ENCODE measurements around the gene RDH11. TPM values are rescaled to one million over a fixed set of nuclear protein-coding genes. Genes with fewer than 3 reads are reported as not detected.

Gene RDH11
- total RNA-seq, 2 donors from 2014 or later, result 40.3 to 44.6 TPM

GRCh38 chr14:67680121-67680602 lies 15.4 kb downstream of the RDH11 start:
- no peaks in the 10 kb centered on the region for H3K27me3 Mint-ChIP-seq
- no peaks in the 10 kb centered on the region for H3K9me3 Mint-ChIP-seq
- ATAC-seq (replicated peaks), result peak; percentile 100
- peak overlapping the region; percentile 80 for H3K27ac Mint-ChIP-seq
- H3K36me3 Mint-ChIP-seq (ENCODE audit: low read depth), result peaks cover 77% of the 10 kb centered on the region
- peak overlapping the region; percentile 37 for H3K4me3 Mint-ChIP-seq
- peaks cover 29% of the 10 kb centered on the region for H3K4me1 Mint-ChIP-seq

- peaks cover 27% of the 10 kb centered on the region for H3K4me1 Mint-ChIP-seq
- no peaks in the 10 kb centered on the region for H3K9me3 Mint-ChIP-seq
- no peak for ATAC-seq (replicated peaks)
- peaks cover 66% of the 10 kb centered on the region for H3K36me3 Mint-ChIP-seq (ENCODE audit: low read depth)
- H3K4me3 Mint-ChIP-seq, result no peak overlapping the region
- no peak overlapping the region for H3K27ac Mint-ChIP-seq
- H3K27me3 Mint-ChIP-seq, result no peaks in the 10 kb centered on the region
These were observed 16.6 kb downstream of the RDH11 start for GRCh38 chr14:67679006-67679405.

- peaks cover 17% of the 10 kb centered on the region for H3K4me1 Mint-ChIP-seq
- no peaks in the 10 kb centered on the region for H3K27me3 Mint-ChIP-seq
- peak overlapping the region; percentile 83 for H3K4me3 Mint-ChIP-seq
- ATAC-seq (replicated peaks), result no peak
- H3K27ac Mint-ChIP-seq, result peak overlapping the region; percentile 61
- peaks cover 30% of the 10 kb centered on the region for H3K36me3 Mint-ChIP-seq (ENCODE audit: low read depth)
- H3K9me3 Mint-ChIP-seq, result no peaks in the 10 kb centered on the region
These were observed 20.4 kb downstream of the RDH11 start for GRCh38 chr14:67675219-67675582.

DNA sequence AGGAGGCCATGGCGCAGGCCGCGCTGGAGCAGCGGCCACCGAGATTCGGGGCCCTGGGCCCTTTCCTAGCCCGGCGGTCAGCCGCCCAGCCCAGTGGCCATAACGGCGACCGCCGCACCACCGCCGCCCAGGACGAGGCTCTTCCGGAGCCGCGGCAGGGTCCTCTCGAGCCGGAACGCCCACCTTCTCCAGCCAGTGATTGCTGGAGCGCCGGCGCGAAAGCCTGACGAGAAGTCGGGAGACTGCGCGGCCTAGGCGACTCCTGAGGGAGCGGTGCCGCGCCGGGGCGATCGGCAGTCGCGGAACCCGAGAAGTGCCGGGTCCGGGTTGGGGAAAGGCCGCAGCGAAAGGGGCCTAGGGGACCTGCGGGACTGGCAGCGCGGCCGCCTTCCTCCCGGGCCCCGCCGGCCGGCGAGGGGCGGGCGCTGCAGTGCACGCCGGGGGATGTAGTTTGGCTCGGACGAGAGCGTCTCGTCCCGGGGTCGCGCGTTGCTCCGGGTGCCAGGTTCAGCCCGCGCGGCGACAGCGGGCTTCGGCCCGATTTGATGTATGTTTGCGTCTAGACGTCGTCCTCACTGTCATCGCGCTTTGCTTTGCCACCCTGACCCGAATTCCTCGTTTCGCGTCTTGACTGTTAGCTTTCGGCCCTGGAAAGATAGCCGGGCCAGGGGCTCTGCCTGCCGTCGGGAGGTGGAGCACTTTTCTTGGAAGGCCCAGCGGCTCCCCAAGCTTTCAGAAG lies 20.9 kb downstream of the RDH11 start, which contains the start of gene VTI1B:
Gene VTI1B (minus strand): TSS at position 153 of the 739 bp plus-strand sequence. CDS start 143 bp downstream, at position 10.
- peak within 1 kb of the TSS; percentile 83 for H3K4me3 Mint-ChIP-seq
- H3K36me3 Mint-ChIP-seq (ENCODE audit: low read depth), result peaks cover 25% of the 10 kb centered on the region
- peaks cover 16% of the 10 kb centered on the region for H3K4me1 Mint-ChIP-seq
- H3K27me3 Mint-ChIP-seq, result no peaks in the 10 kb centered on the region
- ATAC-seq (replicated peaks), result peak; percentile 86
- H3K27ac Mint-ChIP-seq, result peak within 1 kb of the TSS; percentile 84
- no peaks in the 10 kb centered on the region for H3K9me3 Mint-ChIP-seq

- no peaks in the 10 kb centered on the region for H3K9me3 Mint-ChIP-seq
- H3K27ac Mint-ChIP-seq, result peak overlapping the region; percentile 84
- peaks cover 23% of the 10 kb centered on the region for H3K36me3 Mint-ChIP-seq (ENCODE audit: low read depth)
- H3K4me1 Mint-ChIP-seq, result peaks cover 16% of the 10 kb centered on the region
- no peaks in the 10 kb centered on the region for H3K27me3 Mint-ChIP-seq
- peak overlapping the region; percentile 83 for H3K4me3 Mint-ChIP-seq
- ATAC-seq (replicated peaks), result peak; percentile 90
These were observed 21.5 kb downstream of the RDH11 start for GRCh38 chr14:67674139-67674479.

DNA sequence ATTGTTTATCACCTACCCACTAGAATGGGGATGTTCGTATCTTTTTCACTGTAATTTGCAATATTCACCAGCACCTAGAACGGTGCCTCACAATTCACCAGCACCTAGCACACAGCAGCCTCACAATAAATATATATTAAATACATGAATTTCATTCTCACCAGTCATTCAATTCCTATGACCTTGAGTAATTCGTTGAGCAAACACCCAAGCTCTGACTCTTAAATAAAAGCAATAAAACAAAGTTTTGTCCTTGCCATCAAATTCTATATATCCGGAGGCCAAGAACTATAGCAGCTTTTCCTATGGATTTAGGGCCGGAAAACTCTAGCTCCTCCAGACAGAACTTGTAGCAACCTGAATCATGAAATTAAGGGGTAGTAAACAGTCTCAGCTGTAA lies 22.1 kb downstream of the RDH11 start:
- Mint-ChIP-seq H3K27me3 (no peaks in the 10 kb centered on the region), H3K27ac (peak overlapping the region; percentile 84), H3K9me3 (no peaks in the 10 kb centered on the region), H3K4me3 (peak overlapping the region; percentile 83), H3K4me1 (peaks cover 20% of the 10 kb centered on the region), H3K36me3 (ENCODE audit: low read depth) (peaks cover 23% of the 10 kb centered on the region)
- ATAC-seq (replicated peaks), result no peak

DNA sequence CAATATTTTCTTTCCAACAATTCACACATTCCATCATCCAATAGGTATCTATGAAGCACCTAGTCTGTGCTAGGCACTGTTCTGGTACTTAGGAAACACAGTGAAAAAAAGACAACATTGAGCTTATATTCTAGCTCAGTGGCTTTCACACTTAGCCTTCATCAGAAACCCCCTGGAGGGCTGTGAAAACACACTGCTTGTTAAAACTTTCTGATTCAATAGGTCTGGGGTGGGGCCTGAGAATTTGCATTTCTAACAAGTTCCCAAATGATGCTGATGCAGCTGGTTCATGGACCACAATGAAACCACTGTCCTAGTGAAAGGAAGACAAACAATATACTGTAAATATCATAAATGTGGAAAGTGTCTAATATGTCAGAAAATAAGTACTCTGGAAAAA lies 27.0 kb downstream of the RDH11 start:
- no peaks in the 10 kb centered on the region for H3K36me3 Mint-ChIP-seq (ENCODE audit: low read depth)
- H3K4me1 Mint-ChIP-seq, result peaks cover 42% of the 10 kb centered on the region
- H3K27ac Mint-ChIP-seq, result peak overlapping the region; percentile 15
- ATAC-seq (replicated peaks), result peak; percentile 69
- H3K27me3 Mint-ChIP-seq, result no peaks in the 10 kb centered on the region
- H3K9me3 Mint-ChIP-seq, result no peaks in the 10 kb centered on the region
- H3K4me3 Mint-ChIP-seq, result no peak overlapping the region

- Mint-ChIP-seq H3K36me3 (ENCODE audit: low read depth) (peaks cover 12% of the 10 kb centered on the region), H3K9me3 (no peaks in the 10 kb centered on the region), H3K4me3 (peak overlapping the region; percentile 38), H3K27me3 (no peaks in the 10 kb centered on the region), H3K4me1 (peaks cover 35% of the 10 kb centered on the region), H3K27ac (peak overlapping the region; percentile 87)
- peak; percentile 82 for ATAC-seq (replicated peaks)
These were observed 28.7 kb downstream of the RDH11 start for GRCh38 chr14:67666750-67667449.

DNA sequence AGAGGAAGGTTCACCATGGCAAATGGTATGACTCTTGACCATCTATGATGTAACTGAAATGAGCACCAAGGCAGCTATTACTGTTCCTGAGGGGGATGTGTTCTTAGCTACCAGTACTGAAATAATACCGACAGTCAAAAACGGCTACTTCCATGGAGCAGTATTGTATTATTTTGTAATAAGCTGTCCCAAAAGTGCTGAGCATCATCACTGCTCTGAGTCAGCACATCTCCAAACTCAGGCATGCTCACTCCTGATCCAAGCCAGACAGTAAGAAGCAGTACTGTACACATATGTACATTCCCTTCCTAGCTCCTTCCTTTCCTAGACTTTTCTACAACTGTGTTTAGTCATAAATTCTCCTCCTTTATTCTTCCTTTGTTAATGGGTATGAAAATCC lies 29.7 kb downstream of the RDH11 start:
- Mint-ChIP-seq H3K4me1 (peaks cover 35% of the 10 kb centered on the region), H3K27ac (peak overlapping the region; percentile 87), H3K4me3 (peak overlapping the region; percentile 38), H3K9me3 (no peaks in the 10 kb centered on the region), H3K27me3 (no peaks in the 10 kb centered on the region), H3K36me3 (ENCODE audit: low read depth) (peaks cover 19% of the 10 kb centered on the region)
- peak; percentile 25 for ATAC-seq (replicated peaks)

- Mint-ChIP-seq H3K4me3 (no peak overlapping the region), H3K4me1 (peaks cover 28% of the 10 kb centered on the region), H3K9me3 (no peaks in the 10 kb centered on the region), H3K36me3 (ENCODE audit: low read depth) (peaks cover 42% of the 10 kb centered on the region), H3K27me3 (no peaks in the 10 kb centered on the region), H3K27ac (peak overlapping the region; percentile 82)
- no peak for ATAC-seq (replicated peaks)
These were observed 31.9 kb downstream of the RDH11 start for GRCh38 chr14:67663633-67664032.

GRCh38 chr14:67653651-67654280 lies 41.8 kb downstream of the RDH11 start:
- H3K4me3 Mint-ChIP-seq, result no peak overlapping the region

GRCh38 chr14:67652189-67652588 lies 43.4 kb downstream of the RDH11 start:
- Mint-ChIP-seq H3K27me3 (no peaks in the 10 kb centered on the region), H3K4me3 (no peak overlapping the region), H3K9me3 (no peaks in the 10 kb centered on the region), H3K36me3 (ENCODE audit: low read depth) (peaks cover 100% of the 10 kb centered on the region), H3K4me1 (no peaks in the 10 kb centered on the region), H3K27ac (peak overlapping the region; percentile 12)
- ATAC-seq (replicated peaks), result peak; percentile 54

More at GRCh38 chr14:67653651-67654280, 41.8 kb downstream of the RDH11 start:
- Mint-ChIP-seq H3K9me3 (no peaks in the 10 kb centered on the region), H3K27ac (no peak overlapping the region), H3K4me1 (no peaks in the 10 kb centered on the region), H3K27me3 (no peaks in the 10 kb centered on the region), H3K36me3 (ENCODE audit: low read depth) (peaks cover 100% of the 10 kb centered on the region)
- ATAC-seq (replicated peaks), result no peak

DNA sequence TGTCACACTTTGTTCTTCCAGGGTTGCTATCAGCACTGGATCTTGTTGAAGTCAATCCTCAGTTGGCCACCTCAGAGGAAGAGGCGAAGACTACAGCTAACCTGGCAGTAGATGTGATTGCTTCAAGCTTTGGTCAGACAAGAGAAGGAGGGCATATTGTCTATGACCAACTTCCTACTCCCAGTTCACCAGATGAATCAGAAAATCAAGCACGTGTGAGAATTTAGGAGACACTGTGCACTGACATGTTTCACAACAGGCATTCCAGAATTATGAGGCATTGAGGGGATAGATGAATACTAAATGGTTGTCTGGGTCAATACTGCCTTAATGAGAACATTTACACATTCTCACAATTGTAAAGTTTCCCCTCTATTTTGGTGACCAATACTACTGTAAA lies 44.9 kb downstream of the RDH11 start:
- H3K9me3 Mint-ChIP-seq, result no peaks in the 10 kb centered on the region
- H3K27ac Mint-ChIP-seq, result peak overlapping the region; percentile 24
- no peaks in the 10 kb centered on the region for H3K27me3 Mint-ChIP-seq
- peaks cover 100% of the 10 kb centered on the region for H3K36me3 Mint-ChIP-seq (ENCODE audit: low read depth)
- H3K4me3 Mint-ChIP-seq, result no peak overlapping the region
- H3K4me1 Mint-ChIP-seq, result no peaks in the 10 kb centered on the region
- peak; percentile 18 for ATAC-seq (replicated peaks)

DNA sequence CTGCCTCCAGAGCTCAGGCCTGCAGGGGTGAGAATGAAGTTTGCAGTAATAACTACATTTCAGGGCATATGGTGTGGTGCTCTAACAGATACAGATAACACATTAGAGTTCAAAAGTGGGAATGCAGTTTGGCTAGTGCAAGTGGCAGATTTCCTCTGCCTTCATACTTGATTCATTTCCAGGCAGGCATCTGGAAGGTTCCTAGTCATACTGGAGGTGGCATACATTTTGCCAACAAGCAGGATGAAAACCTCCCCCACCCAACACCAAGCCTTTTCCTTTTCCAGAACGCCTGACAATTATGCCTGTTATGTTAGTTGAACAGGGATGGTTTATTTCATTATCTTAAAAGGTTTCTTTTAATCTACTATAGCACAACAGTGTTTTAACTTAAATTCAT lies 45.4 kb downstream of the RDH11 start:
- H3K4me1 Mint-ChIP-seq, result no peaks in the 10 kb centered on the region
- ATAC-seq (replicated peaks), result no peak
- H3K36me3 Mint-ChIP-seq (ENCODE audit: low read depth), result peaks cover 100% of the 10 kb centered on the region
- no peaks in the 10 kb centered on the region for H3K9me3 Mint-ChIP-seq
- peak overlapping the region; percentile 24 for H3K27ac Mint-ChIP-seq
- no peaks in the 10 kb centered on the region for H3K27me3 Mint-ChIP-seq
- no peak overlapping the region for H3K4me3 Mint-ChIP-seq

All from activated T-helper 17 cell treated with anti-CD3 and anti-CD28 coated beads, Interleukin-2, amount 50 U/mL, for 72 hours (primary cell).